Fibroblast of lung (primary cell): Measurements from ENCODE around the gene AFF4. TPM values are rescaled to one million over a fixed set of nuclear protein-coding genes. Genes with fewer than 3 reads are reported as not detected.

Source experiments
- DNase-seq, 2 donors: peaks; one replicate each; pipeline versions ENCODE4 v3.0.0 to v3.0.0-alpha.2; 2010; ENCODE audit warnings: low read depth in 2 of 2
- H2AFZ ChIP-seq: 2 replicates; pipeline ENCODE4 v1.5.1; 2012; ENCODE audit warnings: low read length, control low read depth, inconsistent platforms
- H3K27ac ChIP-seq: 2 replicates; pipeline ENCODE4 v1.5.1; 2011; ENCODE audit warnings: low read length, control low read depth; ENCODE audit not compliant: insufficient read depth
- H3K27me3 ChIP-seq: 2 replicates; pipeline ENCODE4 v1.5.1; 2011; ENCODE audit warnings: mild to moderate bottlenecking, low read length; ENCODE audit not compliant: control insufficient read depth, insufficient read depth
- H3K36me3 ChIP-seq: 2 replicates; pipeline ENCODE4 v1.5.1; 2011; ENCODE audit warnings: low read length; ENCODE audit not compliant: control insufficient read depth, insufficient read depth
- H3K4me1 ChIP-seq: 2 replicates; pipeline ENCODE4 v1.5.1; 2011; ENCODE audit warnings: low read length; ENCODE audit not compliant: control insufficient read depth, insufficient read depth; ENCODE audit errors: extremely low read depth
- H3K4me2 ChIP-seq: 2 replicates; pipeline ENCODE4 v1.5.1; 2011; ENCODE audit warnings: low read length, control low read depth; ENCODE audit not compliant: insufficient read depth; ENCODE audit errors: extremely low read depth
- H3K4me3 ChIP-seq, 4 experiments: fragments of 200-600 bp in 1 of 4; sonication (generic) in 1 of 4; replicated peaks in 1 of 4; 2 replicates each; pipeline ENCODE4 v1.5.1; 2011 to 2016; ENCODE audit warnings: low read length in 4 of 4, low read depth in 3 of 4, mild to moderate bottlenecking in 3 of 4, control low read depth in 2 of 4, inconsistent platforms in 1 of 4, mixed read lengths in 1 of 4; ENCODE audit not compliant: insufficient read depth in 1 of 4; ENCODE audit errors: control extremely low read depth in 1 of 4
- H3K79me2 ChIP-seq: 2 replicates; pipeline ENCODE4 v1.5.1; 2012; ENCODE audit warnings: mild to moderate bottlenecking, low read length, inconsistent platforms; ENCODE audit not compliant: control insufficient read depth, insufficient read depth
- H3K9ac ChIP-seq: 2 replicates; pipeline ENCODE4 v1.5.1; 2011; ENCODE audit warnings: mild to moderate bottlenecking, low read length, control low read depth; ENCODE audit not compliant: insufficient read depth
- H3K9me3 ChIP-seq: 2 replicates; pipeline ENCODE4 v1.5.1; 2012; ENCODE audit warnings: low read depth, low read length; ENCODE audit not compliant: control insufficient read depth, insufficient read depth
- H4K20me1 ChIP-seq: 2 replicates; pipeline ENCODE4 v1.5.1; 2011; ENCODE audit warnings: low read length; ENCODE audit not compliant: control insufficient read depth, insufficient read depth; ENCODE audit errors: extremely low read depth
- CTCF ChIP-seq, 2 donors: IDR thresholded peaks in 1 of 2; conservative IDR thresholded peaks in 1 of 2; 1 replicate in 1 of 2; 2 replicates in 1 of 2; pipeline ENCODE4 v1.5.1; 2011 to 2012; ENCODE audit warnings: low read length in 2 of 2, control low read depth in 1 of 2, inconsistent platforms in 1 of 2, low read depth in 1 of 2, mild to moderate bottlenecking in 1 of 2
- EZH2 ChIP-seq: IDR thresholded peaks from 2 replicates; pipeline ENCODE4 v1.5.1; 2012; ENCODE audit warnings: low read length, control low read depth, mild to moderate bottlenecking; ENCODE audit errors: missing control alignments
- polyA plus RNA-seq, 2 donors: library from polyadenylated mRNA; depleted of rRNA in 1 of 2; stranded (reverse) in 1 of 2; unstranded in 1 of 2; fragments of >200 nt; gene quantifications; 2 replicates each; pipeline ENCODE4 v1.2.1, GENCODE V29; 2011 to 2012; ENCODE audit warnings: missing spikeins in 1 of 2
- total RNA-seq: library from RNA; depleted of rRNA; stranded (reverse); fragments of >200 nt; gene quantifications from 2 replicates; pipeline ENCODE4 v1.2.1, GENCODE V29; 2014

The AFF4 gene
- total and polyA plus RNA-seq, 2 donors (not counting 1 experiment from before 2014, with no cell fraction given): 54.2 to 73.6 TPM

DNA sequence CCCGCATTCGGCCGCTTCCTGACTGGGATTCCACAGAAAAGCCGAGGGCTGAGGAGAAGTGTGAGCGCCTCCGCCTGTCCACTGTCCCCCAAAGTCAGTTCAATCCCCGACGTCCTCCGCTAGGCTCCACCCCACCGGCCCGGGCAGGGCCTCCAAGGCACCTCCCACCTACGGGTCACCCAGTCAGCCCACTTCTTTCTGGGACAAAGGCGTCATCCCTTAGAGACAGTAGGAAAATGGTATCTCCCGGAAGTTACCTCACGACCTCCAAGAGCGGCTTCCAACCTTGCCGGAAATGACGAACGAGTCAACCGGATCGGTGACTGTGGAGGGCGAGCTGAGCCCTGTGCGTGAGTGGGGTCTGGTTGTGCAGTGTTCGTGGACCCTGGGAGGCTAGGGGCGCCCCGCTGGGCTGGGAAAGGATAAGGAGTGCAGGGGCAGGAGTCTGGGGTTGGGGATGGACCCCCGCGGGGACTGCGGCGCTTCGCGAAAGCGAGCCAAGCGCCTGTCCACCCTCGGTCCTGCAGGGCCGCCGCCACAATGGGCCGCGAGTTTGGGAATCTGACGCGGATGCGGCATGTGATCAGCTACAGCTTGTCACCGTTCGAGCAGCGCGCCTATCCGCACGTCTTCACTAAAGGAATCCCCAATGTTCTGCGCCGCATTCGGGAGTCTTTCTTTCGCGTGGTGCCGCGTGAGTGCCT is 96.9 kb downstream of the AFF4 start, which contains the start of the genes GDF9 and UQCRQ:
TSS of gene GDF9 (minus strand) at position 128 of the 704 bp plus-strand sequence. CDS start 1,936 bp downstream, outside the sequence.
TSS of gene UQCRQ (plus strand) at position 301 of the 704 bp plus-strand sequence. CDS start at position 541, 240 bp downstream.
- no peaks in the 10 kb centered on the region for H3K27me3 ChIP-seq
- peak within 1 kb of the TSS; percentile 91 to 99 (median 94) for H3K4me3 ChIP-seq
- no peaks in the 10 kb centered on the region for H3K36me3 ChIP-seq
- peak within 1 kb of the TSS; percentile 71 for H2AFZ ChIP-seq
- H3K4me1 ChIP-seq: peaks cover 3% of the 10 kb centered on the region
- H3K27ac ChIP-seq: peak within 1 kb of the TSS; percentile 99
- peak in 1 of 2 donors; percentile 31 for TF ChIP-seq CTCF (conservative IDR thresholded peaks at IDR 0.05 in 1 of 2, IDR thresholded peaks at IDR 0.05 in 1 of 2; ENCODE audit: low read depth in 1 of 2, low read length in 2 of 2)
- no peak for TF ChIP-seq EZH2
- H4K20me1 ChIP-seq: no peaks in the 10 kb centered on the region
- H3K79me2 ChIP-seq: peaks cover 14% of the 10 kb centered on the region
- peak within 1 kb of the TSS; percentile 97 for H3K9ac ChIP-seq
- H3K4me2 ChIP-seq: peak within 1 kb of the TSS; percentile 89
- peak; percentile 100 for DNase-seq
- H3K9me3 ChIP-seq: no peaks in the 10 kb centered on the region

DNA sequence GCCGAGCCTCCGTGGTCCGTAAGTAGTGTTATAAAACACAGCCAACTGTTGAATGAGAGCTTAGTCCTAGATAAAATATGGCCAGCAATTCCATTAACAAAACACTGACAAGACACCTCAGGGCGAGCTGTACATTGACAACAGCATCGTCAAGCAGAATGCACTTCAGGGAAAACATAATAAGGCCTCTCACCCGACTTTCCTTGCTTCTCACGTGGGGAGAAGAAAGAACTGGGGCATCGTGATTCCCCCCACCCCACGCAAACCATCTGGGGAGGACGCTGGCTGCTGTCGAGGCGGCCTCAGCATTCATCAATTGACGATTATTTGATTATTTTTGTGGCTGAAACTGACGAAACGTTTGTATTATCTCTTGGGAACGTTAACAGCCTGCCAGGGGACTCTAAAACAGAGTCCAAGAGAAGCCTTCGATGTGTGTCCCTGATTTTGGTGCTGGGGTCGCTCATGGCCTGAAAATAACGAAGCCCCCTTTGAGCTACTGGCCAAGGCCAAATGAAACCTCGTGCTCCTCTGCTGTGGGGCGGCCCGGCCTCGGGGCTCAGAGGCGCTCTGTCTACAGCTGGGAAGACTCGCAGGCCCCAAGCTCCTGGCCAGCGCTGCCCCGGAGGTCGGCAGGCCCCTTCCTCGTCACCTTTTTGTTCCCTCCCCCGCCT is 97.6 kb downstream of the AFF4 start:
- H4K20me1 ChIP-seq: no peaks in the 10 kb centered on the region
- peak overlapping the region; percentile 59 for H3K4me2 ChIP-seq
- peak overlapping the region; percentile 99 for H3K27ac ChIP-seq
- no peaks in the 10 kb centered on the region for H3K36me3 ChIP-seq
- H3K27me3 ChIP-seq: no peaks in the 10 kb centered on the region
- H2AFZ ChIP-seq: peak overlapping the region; percentile 56
- peaks cover 14% of the 10 kb centered on the region for H3K79me2 ChIP-seq
- H3K4me3 ChIP-seq: peak overlapping the region; percentile 32 to 99 (median 64)
- TF ChIP-seq CTCF (conservative IDR thresholded peaks at IDR 0.05 in 1 of 2, IDR thresholded peaks at IDR 0.05 in 1 of 2; ENCODE audit: low read depth in 1 of 2, low read length in 2 of 2) (no peak), EZH2 (no peak)
- peak overlapping the region; percentile 66 for H3K9ac ChIP-seq
- no peak for DNase-seq
- no peaks in the 10 kb centered on the region for H3K9me3 ChIP-seq
- H3K4me1 ChIP-seq: peaks cover 3% of the 10 kb centered on the region

- H3K27me3 ChIP-seq: no peaks in the 10 kb centered on the region
- no peaks in the 10 kb centered on the region for H3K36me3 ChIP-seq
- H3K9me3 ChIP-seq: no peaks in the 10 kb centered on the region
- no peaks in the 10 kb centered on the region for H4K20me1 ChIP-seq
- H3K9ac ChIP-seq: no peak overlapping the region
- no peak overlapping the region for H3K27ac ChIP-seq
- TF ChIP-seq EZH2: no peak
- no peak overlapping the region for H3K4me2 ChIP-seq
- H2AFZ ChIP-seq: no peak overlapping the region
- peaks cover 4% of the 10 kb centered on the region for H3K4me1 ChIP-seq
- no peaks in the 10 kb centered on the region for H3K79me2 ChIP-seq
- no peak overlapping the region for H3K4me3 ChIP-seq
- no peak for DNase-seq
Observed at GRCh38 chr5:132860742-132861141, 102.7 kb downstream of the AFF4 start.
